ENCODE measurements around the gene ALOX12.
"Not testable (repeated sequence)": the region's sequence is repeated elsewhere in the genome, so short reads cannot be mapped to it uniquely, and the experiment has no call there.

ALOX12 gene

DNA sequence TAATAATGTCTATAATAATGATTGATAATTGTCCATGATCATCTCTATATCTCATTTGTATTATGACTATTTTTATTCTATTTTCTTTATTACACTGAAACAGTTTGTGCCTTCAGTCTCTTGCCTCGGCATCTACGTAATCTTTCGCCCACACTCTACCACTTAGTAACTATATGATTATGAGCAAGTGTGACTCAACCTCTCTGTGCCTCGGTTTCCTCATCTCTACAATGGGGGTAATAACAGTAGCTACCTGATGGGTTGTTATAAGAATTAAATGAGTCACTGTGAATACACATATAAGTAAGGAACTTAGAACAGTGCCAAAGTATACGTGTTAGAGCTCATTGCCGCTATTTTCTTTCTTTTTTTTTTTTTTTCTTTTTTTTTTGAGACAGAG lies 51.7 kb downstream of the ALOX12 start:
- no peak for DNase-seq

DNA sequence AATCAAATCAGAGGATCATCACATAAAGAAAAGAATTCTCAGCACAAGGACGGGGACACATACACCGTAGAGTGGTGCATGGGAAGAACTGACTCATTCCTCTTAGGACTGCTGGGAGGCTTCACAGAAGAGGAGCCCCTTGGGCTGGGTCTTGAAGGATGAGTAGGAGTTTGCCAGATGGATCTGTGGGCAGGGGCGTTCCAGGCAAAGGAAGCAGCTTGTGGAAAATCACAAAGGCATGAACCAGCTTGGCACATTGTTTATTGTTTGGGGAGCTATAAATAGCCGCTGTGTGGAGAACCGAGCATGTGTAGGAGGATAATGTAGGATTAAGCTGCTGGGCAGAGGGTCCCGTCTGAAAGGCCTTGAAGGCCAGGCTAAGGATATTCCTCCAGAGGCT lies 53.1 kb downstream of the ALOX12 start:
- no peak for DNase-seq

DNA sequence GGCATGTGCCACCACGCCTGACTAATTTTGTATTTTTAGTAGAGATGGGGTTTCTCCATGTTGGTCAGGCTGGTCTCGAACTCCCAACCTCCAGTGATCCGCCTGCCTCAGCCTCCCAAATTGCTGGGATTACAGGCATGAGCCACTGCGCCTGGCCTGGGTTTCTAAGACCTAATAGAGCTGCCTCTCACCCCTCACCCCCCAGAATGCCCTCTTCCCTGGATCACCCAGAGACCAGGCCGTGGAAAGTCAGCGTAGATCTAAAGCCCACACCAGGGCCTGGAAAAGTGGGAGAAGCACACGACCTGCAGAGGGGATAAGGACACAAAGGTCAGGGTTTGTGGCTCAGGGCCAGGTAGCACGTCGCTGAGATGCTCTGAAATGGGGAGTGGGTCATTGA lies 54.7 kb downstream of the ALOX12 start:
- not testable (repeated sequence) for DNase-seq

DNA sequence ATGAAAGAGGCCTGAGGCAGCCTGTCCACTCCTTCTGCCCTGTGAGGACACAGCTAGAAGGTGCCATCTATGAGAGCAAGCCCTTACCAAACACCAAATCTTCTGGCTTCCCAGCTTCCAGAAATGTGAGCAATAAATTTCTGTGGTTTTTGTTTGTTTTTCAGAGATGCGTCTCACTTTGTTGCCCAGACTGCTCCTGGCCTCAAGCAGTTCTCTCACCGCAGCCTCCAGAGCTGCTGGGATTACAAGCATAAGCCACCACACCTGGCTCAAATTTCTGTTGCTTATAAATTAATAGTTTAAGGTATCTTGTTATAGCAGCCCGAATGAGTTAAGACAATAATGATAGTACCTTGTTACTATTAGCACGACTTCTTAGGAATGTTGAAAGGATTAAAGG lies 60.5 kb downstream of the ALOX12 start:
- no peak for DNase-seq

DNA sequence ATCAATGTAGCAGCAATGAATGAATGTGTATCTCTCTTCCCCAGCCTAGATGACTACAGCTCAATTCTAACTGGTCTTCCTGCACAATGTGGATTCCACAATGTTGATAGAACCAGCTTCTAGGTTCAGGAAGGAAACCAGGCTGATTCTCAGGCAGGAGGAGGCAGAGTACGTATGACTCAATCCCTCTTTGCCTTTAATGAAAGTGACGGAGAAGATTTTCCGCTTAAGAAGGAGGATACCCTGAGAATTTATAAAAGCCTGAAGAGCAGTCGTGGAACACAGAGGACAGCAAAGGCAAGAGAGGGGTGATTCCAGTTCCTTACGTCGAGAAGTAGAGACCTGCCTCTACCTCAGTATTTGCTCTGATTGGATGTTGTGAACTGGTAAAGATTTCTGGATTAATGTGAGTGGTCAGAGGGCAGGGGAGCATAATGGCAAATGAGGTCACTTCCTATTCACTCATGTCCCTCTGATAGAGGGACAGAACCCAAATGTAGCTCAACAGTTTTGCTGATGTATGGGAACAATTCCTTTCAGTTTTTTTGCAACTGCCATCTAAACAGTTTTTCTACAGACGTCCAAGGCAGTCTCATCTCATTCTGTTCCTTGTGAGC lies 63.1 kb downstream of the ALOX12 start:
- no peak for DNase-seq
